HG02885 (cell line): Measurements from ENCODE around the gene APOD.
"Not testable (repeated sequence)": the region's sequence is repeated elsewhere in the genome, so short reads cannot be mapped to it uniquely, and the experiment has no call there.

ENCODE experiments used
- ATAC-seq: cut with Tn5 transposase; IDR thresholded peaks from one replicate; pipeline ENCODE4 v1.9.1; 2021; ENCODE audit warnings: mild to moderate bottlenecking; ENCODE audit not compliant: unreplicated experiment, poor library complexity

The APOD gene

GRCh38 chr3:195590381-195590780 lies 6.6 kb upstream of the APOD start:
- ATAC-seq = not testable (repeated sequence)

- not testable (repeated sequence) for ATAC-seq
Observed at GRCh38 chr3:195589796-195590195, 6.1 kb upstream of the APOD start.

GRCh38 chr3:195587824-195588223 lies 4.1 kb upstream of the APOD start:
- no peak for ATAC-seq

- no peak for ATAC-seq
Observed at GRCh38 chr3:195587406-195587805, 3.7 kb upstream of the APOD start.

- no peak for ATAC-seq
Observed at GRCh38 chr3:195584543-195584870, 767 bp upstream of the APOD start.

GRCh38 chr3:195582947-195583346 lies 793 bp downstream of the APOD start:
- ATAC-seq = no peak

GRCh38 chr3:195580744-195581443 lies 2.8 kb downstream of the APOD start:
- ATAC-seq = no peak

- ATAC-seq = no peak
Observed at GRCh38 chr3:195579281-195579680, 4.5 kb downstream of the APOD start.

GRCh38 chr3:195578565-195578964 lies 5.2 kb downstream of the APOD start:
- ATAC-seq = no peak

GRCh38 chr3:195577645-195578177 lies 6.0 kb downstream of the APOD start:
- ATAC-seq = no peak

- ATAC-seq = no peak
Observed at GRCh38 chr3:195574497-195575304, 9.0 kb downstream of the APOD start.

- ATAC-seq = no peak
Observed at GRCh38 chr3:195573611-195574496, 9.9 kb downstream of the APOD start.

- no peak for ATAC-seq
Observed at GRCh38 chr3:195571361-195571760, 12.4 kb downstream of the APOD start.

- no peak for ATAC-seq
Observed at GRCh38 chr3:195570912-195571311, 12.8 kb downstream of the APOD start.

- ATAC-seq = no peak
Observed at GRCh38 chr3:195570344-195570743, 13.4 kb downstream of the APOD start.

- no peak for ATAC-seq
Observed at GRCh38 chr3:195568630-195569029, 15.1 kb downstream of the APOD start.

GRCh38 chr3:195566797-195567196 lies 16.9 kb downstream of the APOD start:
- no peak for ATAC-seq

- no peak for ATAC-seq
Observed at GRCh38 chr3:195565716-195566115, 18.0 kb downstream of the APOD start.

GRCh38 chr3:195563317-195563716 lies 20.4 kb downstream of the APOD start:
- no peak for ATAC-seq

GRCh38 chr3:195559723-195560409 lies 23.9 kb downstream of the APOD start:
- ATAC-seq = no peak
